Fibroblast of peridontal ligament (primary cell): ENCODE results near the gene L3MBTL4.
"Not testable (repeated sequence)": the region's sequence is repeated elsewhere in the genome, so short reads cannot be mapped to it uniquely, and the experiment has no call there.

Experiments
- DNase-seq: peaks from one replicate; pipeline ENCODE4 v3.0.0-alpha.2; 2010; ENCODE audit errors: extremely low read depth

Gene L3MBTL4

GRCh38 chr18:6311456-6312215, 103.1 kb downstream of the L3MBTL4 start:
- DNase-seq = no peak

GRCh38 chr18:6310714-6311113, 104.0 kb downstream of the L3MBTL4 start:
- DNase-seq = no peak

GRCh38 chr18:6297875-6298274, 116.8 kb downstream of the L3MBTL4 start:
- no peak for DNase-seq

GRCh38 chr18:6294148-6294784, 120.4 kb downstream of the L3MBTL4 start:
- DNase-seq = no peak

GRCh38 chr18:6289843-6290242, 124.9 kb downstream of the L3MBTL4 start:
- DNase-seq = no peak

GRCh38 chr18:6286585-6286984, 128.1 kb downstream of the L3MBTL4 start:
- DNase-seq = no peak

- no peak for DNase-seq
Measured at GRCh38 chr18:6284761-6285160, 129.9 kb downstream of the L3MBTL4 start.

- DNase-seq = no peak
Measured at GRCh38 chr18:6284300-6284699, 130.4 kb downstream of the L3MBTL4 start.

GRCh38 chr18:6281874-6282273, 132.8 kb downstream of the L3MBTL4 start:
- no peak for DNase-seq

GRCh38 chr18:6280211-6280743, 134.4 kb downstream of the L3MBTL4 start:
- DNase-seq = no peak

GRCh38 chr18:6279308-6279707, 135.4 kb downstream of the L3MBTL4 start:
- DNase-seq = no peak

GRCh38 chr18:6273423-6273822, 141.3 kb downstream of the L3MBTL4 start:
- no peak for DNase-seq

- DNase-seq = not testable (repeated sequence)
Measured at GRCh38 chr18:6272144-6272543, 142.6 kb downstream of the L3MBTL4 start.

- DNase-seq = no peak
Measured at GRCh38 chr18:6271585-6271984, 143.1 kb downstream of the L3MBTL4 start.

- DNase-seq = no peak
Measured at GRCh38 chr18:6270771-6271216, 143.9 kb downstream of the L3MBTL4 start.

GRCh38 chr18:6269660-6270332, 144.9 kb downstream of the L3MBTL4 start:
- DNase-seq = no peak

GRCh38 chr18:6266212-6266611, 148.5 kb downstream of the L3MBTL4 start:
- no peak for DNase-seq

GRCh38 chr18:6261938-6262337, 152.8 kb downstream of the L3MBTL4 start:
- DNase-seq = no peak

- DNase-seq = not testable (repeated sequence)
Measured at GRCh38 chr18:6259324-6259723, 155.4 kb downstream of the L3MBTL4 start.

- no peak for DNase-seq
Measured at GRCh38 chr18:6257950-6258349, 156.8 kb downstream of the L3MBTL4 start.

GRCh38 chr18:6256521-6256920, 158.2 kb downstream of the L3MBTL4 start:
- DNase-seq = no peak

- no peak for DNase-seq
Measured at GRCh38 chr18:6255886-6256285, 158.8 kb downstream of the L3MBTL4 start.
